ENCODE results near the gene MRPS6. TPM values are rescaled to one million over a fixed set of nuclear protein-coding genes. Genes with fewer than 3 reads are reported as not detected.

The MRPS6 gene
- 23.6 and 40.9 TPM in 2 replicates for total RNA-seq (2014; rRNA removed; shearing (Covaris generic))

- Histone ChIP-seq H3K4me1 (replicated peaks) (peaks cover 21% of the 10 kb centered on the region), H3K27me3 (replicated peaks) (no peaks in the 10 kb centered on the region), H3K27ac (peak within 1 kb of the TSS; percentile 74), H3K9me3 (replicated peaks) (0 out of 2 replicates have a peak, but pooled peaks cover 3% of the 10 kb centered on the region), H3K36me3 (peaks cover 38% of the 10 kb centered on the region), H3K4me3 (peak within 1 kb of the TSS; percentile 99)
- DNase-seq (ENCODE audit: low read depth in 1 of 2, low spot score in 2 of 2) = peak; percentile 66 to 87
Measured at GRCh38 chr21:34073032-34073748, at the start of gene MRPS6, which contains the start of gene SLC5A3. TSS of gene MRPS6 (plus strand) at chr21:34073578. CDS start at chr21:34073701, 123 bp downstream. TSS of gene SLC5A3 (plus strand) at chr21:34073578. CDS start at chr21:34095199, 21,621 bp downstream.

- Histone ChIP-seq H3K36me3 (no peaks in the 10 kb centered on the region), H3K4me1 (replicated peaks) (peaks cover 42% of the 10 kb centered on the region), H3K9me3 (replicated peaks) (no peaks in the 10 kb centered on the region), H3K4me3 (no peak overlapping the region), H3K27me3 (replicated peaks) (no peaks in the 10 kb centered on the region), H3K27ac (no peak overlapping the region)
- DNase-seq (ENCODE audit: low read depth in 1 of 2, low spot score in 2 of 2) = peak in 1 of 2 experiments; percentile 6
Measured at GRCh38 chr21:34023691-34024373, 49.5 kb upstream of the MRPS6 start.

- peak in 1 of 2 experiments; percentile 9 for DNase-seq (ENCODE audit: low read depth in 1 of 2, low spot score in 2 of 2)
- peaks cover 45% of the 10 kb centered on the region for H3K4me1 ChIP-seq (replicated peaks)
- H3K27me3 ChIP-seq (replicated peaks) = no peaks in the 10 kb centered on the region
- no peak overlapping the region for H3K4me3 ChIP-seq
- H3K27ac ChIP-seq = no peak overlapping the region
- H3K36me3 ChIP-seq = no peaks in the 10 kb centered on the region
- H3K9me3 ChIP-seq (replicated peaks) = no peaks in the 10 kb centered on the region
Measured at GRCh38 chr21:34024374-34024693, 49.0 kb upstream of the MRPS6 start.

- peaks cover 32% of the 10 kb centered on the region for H3K4me1 ChIP-seq (replicated peaks)
- no peaks in the 10 kb centered on the region for H3K27me3 ChIP-seq (replicated peaks)
- peak; percentile 16 to 40 for DNase-seq (ENCODE audit: low read depth in 1 of 2, low spot score in 2 of 2)
- H3K4me3 ChIP-seq = no peak overlapping the region
- H3K27ac ChIP-seq = no peak overlapping the region; the same call in 1 of the 2 replicates
- no peaks in the 10 kb centered on the region for H3K36me3 ChIP-seq
- no peaks in the 10 kb centered on the region for H3K9me3 ChIP-seq (replicated peaks)
Measured at GRCh38 chr21:34027721-34028461, 45.5 kb upstream of the MRPS6 start.

DNA sequence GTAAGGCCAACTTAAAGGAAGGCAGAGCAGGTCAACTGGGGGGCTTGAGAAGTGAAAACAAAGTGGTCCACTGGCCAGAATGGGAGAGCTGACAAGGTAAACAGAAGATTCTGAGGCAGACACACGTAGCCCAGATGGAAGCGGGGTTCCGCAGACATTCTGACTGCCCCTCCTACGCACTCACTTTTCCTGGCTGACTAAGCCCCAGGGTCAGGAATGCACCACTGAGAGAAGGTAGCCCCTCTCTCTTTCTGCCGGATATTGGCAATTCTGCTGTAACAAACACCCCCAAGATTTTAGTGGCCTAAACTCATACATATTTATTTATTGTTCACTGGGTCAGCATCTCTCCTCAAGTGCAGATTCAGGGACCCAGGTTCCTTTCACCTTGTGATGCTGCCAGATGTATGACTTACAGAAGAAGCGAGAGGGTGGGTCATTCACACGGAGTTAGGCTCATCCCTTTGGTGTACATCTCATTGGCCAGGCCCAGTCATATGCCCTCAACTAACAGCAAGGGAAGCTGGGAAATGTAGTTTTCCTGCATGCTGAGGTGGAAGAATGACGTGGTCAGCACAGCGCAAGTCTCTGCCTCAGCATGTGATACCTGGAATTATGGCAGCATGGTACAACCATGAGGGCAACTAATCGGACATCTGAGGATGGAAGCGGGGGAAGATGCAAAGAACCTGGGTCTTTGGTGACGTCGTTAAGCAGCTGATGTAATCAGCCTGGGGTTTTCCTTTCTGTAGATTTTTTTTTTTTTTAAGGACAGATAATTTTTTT lies 43.4 kb upstream of the MRPS6 start:
- H3K4me3 ChIP-seq = no peak overlapping the region
- H3K36me3 ChIP-seq = no peaks in the 10 kb centered on the region
- no peak for DNase-seq (ENCODE audit: low read depth in 1 of 2, low spot score in 2 of 2)
- no peak overlapping the region for H3K27ac ChIP-seq
- H3K4me1 ChIP-seq (replicated peaks) = peaks cover 29% of the 10 kb centered on the region
- H3K9me3 ChIP-seq (replicated peaks) = no peaks in the 10 kb centered on the region
- H3K27me3 ChIP-seq (replicated peaks) = no peaks in the 10 kb centered on the region

GRCh38 chr21:34031835-34032370 lies 41.5 kb upstream of the MRPS6 start:
- no peaks in the 10 kb centered on the region for H3K36me3 ChIP-seq
- peaks cover 38% of the 10 kb centered on the region for H3K4me1 ChIP-seq (replicated peaks)
- DNase-seq (ENCODE audit: low read depth in 1 of 2, low spot score in 2 of 2) = no peak
- no peaks in the 10 kb centered on the region for H3K9me3 ChIP-seq (replicated peaks)
- H3K27me3 ChIP-seq (replicated peaks) = no peaks in the 10 kb centered on the region
- H3K4me3 ChIP-seq = no peak overlapping the region
- H3K27ac ChIP-seq = no peak overlapping the region

- Histone ChIP-seq H3K27ac (peak overlapping the region; percentile 22), H3K27me3 (replicated peaks) (no peaks in the 10 kb centered on the region), H3K4me1 (replicated peaks) (peaks cover 40% of the 10 kb centered on the region), H3K9me3 (replicated peaks) (no peaks in the 10 kb centered on the region), H3K4me3 (no peak overlapping the region), H3K36me3 (no peaks in the 10 kb centered on the region)
- DNase-seq (ENCODE audit: low read depth in 1 of 2, low spot score in 2 of 2) = peak; percentile 44 to 59
Measured at GRCh38 chr21:34034369-34035014, 38.9 kb upstream of the MRPS6 start.

DNA sequence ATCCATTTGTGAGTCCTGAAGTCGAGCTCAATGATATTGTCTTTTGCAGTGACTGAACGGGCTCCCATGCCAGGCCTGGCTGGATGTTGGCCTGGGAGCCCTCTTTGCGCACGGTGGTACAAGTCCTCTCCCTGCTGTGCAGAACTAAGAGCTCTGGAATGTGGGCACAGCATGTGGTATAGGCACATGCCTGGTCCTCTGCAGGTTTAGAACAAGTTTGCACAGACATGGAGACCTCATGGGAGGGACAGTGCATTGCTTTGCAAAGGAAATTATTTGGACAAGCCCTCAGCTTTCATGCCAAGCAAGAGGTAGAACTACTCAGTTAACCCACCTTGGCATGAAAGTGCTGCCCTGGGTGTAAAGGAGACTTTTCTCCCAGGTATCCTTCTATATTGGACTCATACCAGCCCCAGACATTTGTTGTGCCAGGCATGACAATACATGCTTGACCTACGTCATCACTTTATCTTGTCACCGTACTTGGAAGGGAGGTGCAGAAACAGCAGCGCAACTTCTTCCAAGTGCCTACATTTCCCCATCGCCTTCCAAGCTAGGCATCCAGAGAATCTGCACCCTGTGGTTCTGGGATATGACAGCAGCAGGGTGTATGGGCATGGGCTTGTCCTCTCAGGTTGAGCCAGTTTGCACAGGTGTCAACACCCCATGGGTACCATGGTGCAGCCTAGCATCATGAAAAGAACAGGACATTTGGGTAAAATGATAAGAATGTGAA lies 37.6 kb upstream of the MRPS6 start:
- no peak overlapping the region for H3K4me3 ChIP-seq
- H3K9me3 ChIP-seq (replicated peaks) = no peaks in the 10 kb centered on the region
- H3K27me3 ChIP-seq (replicated peaks) = no peaks in the 10 kb centered on the region
- peak in 1 of 2 experiments; percentile 9 for DNase-seq (ENCODE audit: low read depth in 1 of 2, low spot score in 2 of 2)
- H3K4me1 ChIP-seq (replicated peaks) = peaks cover 40% of the 10 kb centered on the region
- H3K27ac ChIP-seq = no peak overlapping the region
- H3K36me3 ChIP-seq = no peaks in the 10 kb centered on the region

GRCh38 chr21:34037009-34037795 lies 36.2 kb upstream of the MRPS6 start:
- Histone ChIP-seq H3K4me3 (no peak overlapping the region), H3K27me3 (replicated peaks) (no peaks in the 10 kb centered on the region), H3K9me3 (replicated peaks) (no peaks in the 10 kb centered on the region), H3K36me3 (no peaks in the 10 kb centered on the region), H3K27ac (peak overlapping the region; percentile 32; the same call in 1 of the 2 replicates), H3K4me1 (replicated peaks) (peaks cover 40% of the 10 kb centered on the region)
- DNase-seq (ENCODE audit: low read depth in 1 of 2, low spot score in 2 of 2) = peak; percentile 53 to 55

DNA sequence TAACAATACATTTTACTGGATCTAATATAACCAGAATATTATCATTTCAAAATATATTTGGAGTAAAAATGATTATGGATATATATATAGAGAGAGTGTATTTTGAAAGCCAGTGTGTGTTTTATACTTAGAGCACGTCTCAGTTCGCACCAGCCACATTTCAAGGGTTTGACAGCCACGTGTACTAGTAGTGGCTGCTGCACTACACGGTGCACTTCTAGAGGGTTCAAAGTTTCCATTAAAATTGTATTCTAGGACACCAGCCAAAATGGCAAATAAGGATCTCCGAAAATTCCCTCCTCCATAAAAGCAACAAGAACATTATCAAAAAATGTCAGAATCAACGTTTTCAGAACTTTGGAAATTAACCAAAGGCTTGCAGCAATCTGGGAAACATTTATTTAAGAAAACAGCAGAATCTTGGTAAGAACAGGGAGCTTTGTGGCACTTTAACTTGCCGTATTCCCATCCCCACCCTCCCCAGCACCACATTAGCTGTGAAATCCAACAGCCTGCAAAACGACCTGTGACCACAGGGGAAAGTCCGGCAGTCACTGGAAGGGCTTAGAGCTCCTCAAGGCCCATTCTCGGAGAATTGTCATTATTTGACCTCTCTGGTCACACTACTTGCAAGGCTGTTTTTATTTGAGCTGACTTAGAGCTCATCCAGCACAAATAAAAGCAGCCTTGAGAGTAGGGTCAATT lies 33.5 kb upstream of the MRPS6 start:
- peak in 1 of 2 experiments; percentile 11 for DNase-seq (ENCODE audit: low read depth in 1 of 2, low spot score in 2 of 2)
- no peaks in the 10 kb centered on the region for H3K36me3 ChIP-seq
- no peak overlapping the region for H3K4me3 ChIP-seq
- H3K4me1 ChIP-seq (replicated peaks) = peaks cover 29% of the 10 kb centered on the region
- no peaks in the 10 kb centered on the region for H3K9me3 ChIP-seq (replicated peaks)
- no peak overlapping the region for H3K27ac ChIP-seq
- H3K27me3 ChIP-seq (replicated peaks) = no peaks in the 10 kb centered on the region

DNA sequence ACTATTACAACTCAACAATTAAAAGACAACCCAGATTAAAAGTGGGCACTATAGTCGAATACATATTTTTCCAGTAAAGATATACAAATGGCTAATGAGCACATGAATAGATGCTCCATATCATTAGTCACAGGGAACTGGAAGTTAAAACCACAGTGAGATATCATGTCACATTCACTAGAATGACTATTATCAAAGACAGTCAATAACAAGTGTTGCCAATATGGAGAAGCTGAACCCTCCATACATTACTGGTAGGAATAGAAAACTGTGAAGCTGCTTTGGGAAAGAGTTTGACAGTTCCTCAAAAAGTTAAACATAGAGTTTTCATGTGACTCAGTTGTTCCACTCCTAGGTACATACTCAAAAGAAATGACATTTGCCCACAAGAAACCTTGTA lies 30.6 kb upstream of the MRPS6 start:
- no peaks in the 10 kb centered on the region for H3K9me3 ChIP-seq (replicated peaks)
- H3K27me3 ChIP-seq (replicated peaks) = no peaks in the 10 kb centered on the region
- no peak overlapping the region for H3K4me3 ChIP-seq
- no peak for DNase-seq (ENCODE audit: low read depth in 1 of 2, low spot score in 2 of 2)
- peaks cover 10% of the 10 kb centered on the region for H3K4me1 ChIP-seq (replicated peaks)
- H3K27ac ChIP-seq = no peak overlapping the region
- H3K36me3 ChIP-seq = no peaks in the 10 kb centered on the region

All from SJSA1 (cell line).